Mesenchymal stem cell (in vitro differentiated cells and primary cell): ENCODE results near the gene NRF1.
"Not testable (repeated sequence)": the region's sequence is repeated elsewhere in the genome, so short reads cannot be mapped to it uniquely, and the experiment has no call there.

Source experiments
- DNase-seq: peaks from one replicate; pipeline ENCODE4 v3.0.0-alpha.2; 2013
- H2AFZ ChIP-seq: one replicate; pipeline ENCODE4 v1.6.1; 2013; ENCODE audit warnings: low read depth, mild to moderate bottlenecking, control low read depth, inconsistent platforms, low read length, moderate library complexity
- H2AK5ac ChIP-seq: 2 replicates; pipeline ENCODE4 v1.6.1; 2013; ENCODE audit warnings: low read length, moderate library complexity, mild to moderate bottlenecking, inconsistent platforms; ENCODE audit not compliant: severe bottlenecking
- H2BK120ac ChIP-seq: one replicate; pipeline ENCODE4 v1.6.1; 2013; ENCODE audit warnings: low read depth, mild to moderate bottlenecking, inconsistent platforms, low read length, moderate library complexity
- H2BK12ac ChIP-seq, 2 experiments: one replicate each; pipeline ENCODE4 v1.6.1; 2013; ENCODE audit warnings: inconsistent platforms in 2 of 2, low read length in 2 of 2, mild to moderate bottlenecking in 2 of 2, moderate library complexity in 2 of 2, control low read depth in 1 of 2
- H2BK15ac ChIP-seq: one replicate; pipeline ENCODE4 v1.6.1; 2013; ENCODE audit warnings: mild to moderate bottlenecking, low read depth, inconsistent platforms; ENCODE audit not compliant: poor library complexity, severe bottlenecking
- H2BK5ac ChIP-seq: 2 replicates; pipeline ENCODE4 v1.6.1; 2013; ENCODE audit warnings: low read depth, mild to moderate bottlenecking, low read length, control low read depth, inconsistent platforms; ENCODE audit not compliant: poor library complexity, severe bottlenecking
- H3K14ac ChIP-seq, 2 experiments: one replicate each; pipeline ENCODE4 v1.6.1; 2013; ENCODE audit warnings: inconsistent platforms in 2 of 2, low read length in 2 of 2, control low read depth in 1 of 2, mild to moderate bottlenecking in 1 of 2, moderate library complexity in 1 of 2
- H3K18ac ChIP-seq, 2 experiments: one replicate each; pipeline ENCODE4 v1.6.1; 2013; ENCODE audit warnings: inconsistent platforms in 2 of 2, low read length in 2 of 2, control low read depth in 1 of 2, low read depth in 1 of 2, mild to moderate bottlenecking in 1 of 2
- H3K23ac ChIP-seq, 2 experiments: one replicate each; pipeline ENCODE4 v1.6.1; 2013; ENCODE audit warnings: inconsistent platforms in 2 of 2, low read length in 2 of 2, mild to moderate bottlenecking in 2 of 2, moderate library complexity in 2 of 2, control low read depth in 1 of 2
- H3K27ac ChIP-seq: 2 replicates; pipeline ENCODE4 v1.5.1; 2013; ENCODE audit warnings: mild to moderate bottlenecking, moderate library complexity, low read length, control low read depth, inconsistent platforms; ENCODE audit not compliant: poor library complexity, severe bottlenecking
- H3K27me3 ChIP-seq, 2 experiments: 2 replicates each; pipeline versions ENCODE4 v1.6.1 to v1.7.0; 2013; ENCODE audit warnings: low read length in 2 of 2, mild to moderate bottlenecking in 2 of 2, moderate library complexity in 2 of 2, control low read depth in 1 of 2, inconsistent platforms in 1 of 2; ENCODE audit not compliant: control insufficient read depth in 1 of 2, insufficient read depth in 1 of 2
- H3K36me3 ChIP-seq, 2 experiments: 2 replicates each; pipeline versions ENCODE4 v1.6.1 to v1.7.0; 2013; ENCODE audit warnings: low read length in 2 of 2, control low read depth in 1 of 2, inconsistent platforms in 1 of 2, low read depth in 1 of 2, mild to moderate bottlenecking in 1 of 2; ENCODE audit not compliant: insufficient read depth in 2 of 2, control insufficient read depth in 1 of 2
- H3K4ac ChIP-seq, 2 experiments: one replicate each; pipeline ENCODE4 v1.6.1; 2013; ENCODE audit warnings: inconsistent platforms in 2 of 2, low read length in 2 of 2, mild to moderate bottlenecking in 2 of 2, moderate library complexity in 2 of 2, control low read depth in 1 of 2, low read depth in 1 of 2
- H3K4me1 ChIP-seq: 2 replicates; pipeline ENCODE4 v1.6.1; 2013; ENCODE audit warnings: low read depth, low read length, control low read depth; ENCODE audit not compliant: control insufficient read depth, insufficient read depth
- H3K4me2 ChIP-seq: 2 replicates; pipeline ENCODE4 v1.6.1; 2013; ENCODE audit warnings: low read length, mild to moderate bottlenecking, inconsistent platforms; ENCODE audit not compliant: poor library complexity, severe bottlenecking
- H3K4me3 ChIP-seq, 2 experiments: 2 replicates each; pipeline versions ENCODE4 v1.5.1 to v1.7.0; 2013; ENCODE audit warnings: low read length in 2 of 2, mild to moderate bottlenecking in 2 of 2, control low read depth in 1 of 2, low read depth in 1 of 2; ENCODE audit not compliant: insufficient read depth in 1 of 2
- H3K79me1 ChIP-seq: replicated peaks from 2 replicates; pipeline ENCODE4 v1.6.1; 2013; ENCODE audit warnings: mild to moderate bottlenecking, control low read depth, low read length, inconsistent platforms; ENCODE audit not compliant: poor library complexity, severe bottlenecking
- H3K9ac ChIP-seq: 2 replicates; pipeline ENCODE4 v1.7.0; 2013; ENCODE audit warnings: mild to moderate bottlenecking, low read length, moderate library complexity
- H3K9me3 ChIP-seq: 2 replicates; pipeline ENCODE4 v1.7.0; 2013; ENCODE audit warnings: mild to moderate bottlenecking, low read length; ENCODE audit not compliant: control insufficient read depth
- H4K8ac ChIP-seq: one replicate; pipeline ENCODE4 v1.6.1; 2013; ENCODE audit warnings: inconsistent platforms, mild to moderate bottlenecking, low read length, moderate library complexity
- H4K91ac ChIP-seq: one replicate; pipeline ENCODE4 v1.6.1; 2013; ENCODE audit warnings: mild to moderate bottlenecking, low read length, inconsistent platforms
- WGBS: methylation state at CpG from one replicate; pipeline ENCODE4 v1.1.7; 2013; ENCODE audit warnings: mixed read lengths; 5-methylcytosine and 5-hydroxymethylcytosine counted together

The NRF1 gene

GRCh38 chr7:129790136-129790535 is 178.6 kb downstream of the NRF1 start:
- H3K79me1 ChIP-seq: no peaks in the 10 kb centered on the region
- H3K27ac ChIP-seq: no peak overlapping the region
- peaks cover 59 to 63% of the 10 kb centered on the region in 2 experiments for H3K27me3 ChIP-seq
- WGBS: 70% methylated on average over 6 of the region's 6 CpGs
- H3K14ac ChIP-seq: no peak overlapping the region
- H2BK5ac ChIP-seq: no peak overlapping the region
- H3K4me1 ChIP-seq: peaks cover 7% of the 10 kb centered on the region
- no peak overlapping the region for H2BK15ac ChIP-seq
- peak overlapping the region in 1 of 2 experiments; percentile 69 for H3K23ac ChIP-seq
- no peak overlapping the region for H3K4me3 ChIP-seq
- no peak overlapping the region for H2AK5ac ChIP-seq
- no peak for DNase-seq
- no peaks in the 10 kb centered on the region for H3K9me3 ChIP-seq
- no peak overlapping the region for H3K4ac ChIP-seq
- H3K4me2 ChIP-seq: no peak overlapping the region
- no peak overlapping the region for H2BK120ac ChIP-seq
- H2BK12ac ChIP-seq: no peak overlapping the region
- no peak overlapping the region for H3K18ac ChIP-seq
- H4K91ac ChIP-seq: no peak overlapping the region
- no peak overlapping the region for H2AFZ ChIP-seq
- no peak overlapping the region for H4K8ac ChIP-seq
- no peak overlapping the region for H3K9ac ChIP-seq
- no peaks in the 10 kb centered on the region for H3K36me3 ChIP-seq

GRCh38 chr7:129792721-129793120 is 181.2 kb downstream of the NRF1 start:
- 78% methylated on average over 9 of the region's 9 CpGs for WGBS
- H3K36me3 ChIP-seq: no peaks in the 10 kb centered on the region
- no peak overlapping the region for H4K91ac ChIP-seq
- H3K27me3 ChIP-seq: peaks cover 37 to 38% of the 10 kb centered on the region in 2 experiments
- no peak overlapping the region for H2AFZ ChIP-seq
- no peak overlapping the region for H3K4me3 ChIP-seq
- no peak for DNase-seq
- H3K9ac ChIP-seq: no peak overlapping the region
- no peak overlapping the region for H3K14ac ChIP-seq
- H2BK5ac ChIP-seq: no peak overlapping the region
- no peak overlapping the region for H2BK120ac ChIP-seq
- H2BK15ac ChIP-seq: peak overlapping the region; percentile 35
- no peak overlapping the region for H3K18ac ChIP-seq
- no peak overlapping the region for H3K27ac ChIP-seq
- H4K8ac ChIP-seq: no peak overlapping the region
- no peak overlapping the region for H3K4ac ChIP-seq
- H3K79me1 ChIP-seq: no peaks in the 10 kb centered on the region
- H2BK12ac ChIP-seq: no peak overlapping the region
- no peaks in the 10 kb centered on the region for H3K9me3 ChIP-seq
- H2AK5ac ChIP-seq: no peak overlapping the region
- H3K23ac ChIP-seq: no peak overlapping the region
- H3K4me1 ChIP-seq: no peaks in the 10 kb centered on the region
- no peak overlapping the region for H3K4me2 ChIP-seq

- H2BK15ac ChIP-seq: no peak overlapping the region
- no peak overlapping the region for H3K18ac ChIP-seq
- no peak overlapping the region for H3K4ac ChIP-seq
- H2AK5ac ChIP-seq: no peak overlapping the region
- no peaks in the 10 kb centered on the region for H3K79me1 ChIP-seq
- no peaks in the 10 kb centered on the region for H3K4me1 ChIP-seq
- no peak overlapping the region for H3K4me2 ChIP-seq
- no peak overlapping the region for H2BK120ac ChIP-seq
- H3K36me3 ChIP-seq: no peaks in the 10 kb centered on the region
- no peak overlapping the region for H3K9ac ChIP-seq
- H3K27ac ChIP-seq: no peak overlapping the region
- H3K27me3 ChIP-seq: peaks cover 33 to 35% of the 10 kb centered on the region in 2 experiments
- H4K8ac ChIP-seq: no peak overlapping the region
- no peaks in the 10 kb centered on the region for H3K9me3 ChIP-seq
- no peak overlapping the region for H3K14ac ChIP-seq
- no peak overlapping the region for H3K23ac ChIP-seq
- 76% methylated on average over 8 of the region's 9 CpGs for WGBS
- no peak overlapping the region for H4K91ac ChIP-seq
- H3K4me3 ChIP-seq: no peak overlapping the region
- no peak overlapping the region for H2BK12ac ChIP-seq
- H2BK5ac ChIP-seq: no peak overlapping the region
- no peak overlapping the region for H2AFZ ChIP-seq
- no peak for DNase-seq
These were observed 182.2 kb downstream of the NRF1 start for GRCh38 chr7:129793506-129794310.

- not testable (repeated sequence) for H3K79me1 ChIP-seq, H4K8ac ChIP-seq, H3K9me3 ChIP-seq, H2BK120ac ChIP-seq, H4K91ac ChIP-seq, H3K27ac ChIP-seq, H3K36me3 ChIP-seq, H2BK5ac ChIP-seq, H3K9ac ChIP-seq, H3K18ac ChIP-seq, H3K4me1 ChIP-seq, H3K4ac ChIP-seq, H2BK15ac ChIP-seq, H3K4me2 ChIP-seq, H2BK12ac ChIP-seq, H2AFZ ChIP-seq, DNase-seq, H2AK5ac ChIP-seq, H3K23ac ChIP-seq, H3K4me3 ChIP-seq, H3K14ac ChIP-seq
- WGBS: 92% methylated on average over 9 of the region's 9 CpGs
- H3K27me3 ChIP-seq: peaks cover 26 to 31% of the 10 kb centered on the region in 2 experiments
These were observed 182.9 kb downstream of the NRF1 start for GRCh38 chr7:129794461-129794860.
